Fibroblast of skin of abdomen (primary cell): Measurements from ENCODE around the gene STX12.
A peak's percentile ranks its signal among the peaks of the same experiment; 100 is the strongest.
"Not testable (repeated sequence)": the region's sequence is repeated elsewhere in the genome, so short reads cannot be mapped to it uniquely, and the experiment has no call there.

Experiments used
- DNase-seq: peaks from one replicate; pipeline ENCODE4 v3.0.0-alpha.2; 2013

Gene STX12

GRCh38 chr1:27868932-27869718 is 96.1 kb downstream of the STX12 start:
- DNase-seq = no peak

DNA sequence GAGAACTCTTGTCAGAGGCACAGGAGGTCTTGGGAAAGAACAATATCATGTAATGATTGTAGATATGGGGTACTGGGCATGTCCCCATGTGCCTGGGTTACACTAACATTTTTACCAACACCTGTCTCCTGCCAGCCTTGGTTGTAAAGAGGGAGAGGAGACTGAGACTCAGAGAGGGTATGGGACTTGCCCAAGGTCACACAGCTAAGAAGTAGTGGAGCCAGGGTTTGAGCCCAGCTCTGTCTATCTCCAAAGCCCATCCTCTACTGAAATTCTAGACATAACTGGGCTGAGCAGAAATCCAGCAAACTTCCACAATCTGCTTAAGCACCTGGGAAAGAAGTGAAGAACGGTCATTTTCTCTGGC is 96.7 kb downstream of the STX12 start:
- no peak for DNase-seq

DNA sequence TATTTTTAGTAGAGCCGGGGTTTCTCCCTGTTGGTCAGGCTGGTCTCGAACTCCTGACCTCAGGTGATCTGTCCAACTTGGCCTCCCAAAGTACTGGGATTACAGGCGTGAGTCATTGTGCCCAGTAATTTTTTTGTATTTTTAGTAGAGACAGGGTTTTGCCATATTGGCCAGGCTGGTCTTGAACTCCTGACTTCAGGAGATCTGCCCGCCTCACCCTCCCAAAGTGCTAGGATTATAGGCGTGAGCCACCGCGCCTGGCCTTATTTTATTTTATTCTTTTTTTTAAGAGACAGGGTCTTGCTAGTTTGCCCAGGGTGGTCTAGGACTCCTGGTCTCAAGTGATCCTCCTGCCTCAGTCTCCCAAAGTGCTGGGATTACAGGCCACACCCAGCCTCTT is 98.1 kb downstream of the STX12 start:
- not testable (repeated sequence) for DNase-seq

GRCh38 chr1:27872059-27872801 is 99.2 kb downstream of the STX12 start, which contains the start of gene THEMIS2:
TSS of gene THEMIS2 (plus strand) at chr1:27872544. CDS start at chr1:27872572, 28 bp downstream.
- DNase-seq = peak; percentile 40

- no peak for DNase-seq
These were observed 100.0 kb downstream of the STX12 start for GRCh38 chr1:27872802-27873551.

DNA sequence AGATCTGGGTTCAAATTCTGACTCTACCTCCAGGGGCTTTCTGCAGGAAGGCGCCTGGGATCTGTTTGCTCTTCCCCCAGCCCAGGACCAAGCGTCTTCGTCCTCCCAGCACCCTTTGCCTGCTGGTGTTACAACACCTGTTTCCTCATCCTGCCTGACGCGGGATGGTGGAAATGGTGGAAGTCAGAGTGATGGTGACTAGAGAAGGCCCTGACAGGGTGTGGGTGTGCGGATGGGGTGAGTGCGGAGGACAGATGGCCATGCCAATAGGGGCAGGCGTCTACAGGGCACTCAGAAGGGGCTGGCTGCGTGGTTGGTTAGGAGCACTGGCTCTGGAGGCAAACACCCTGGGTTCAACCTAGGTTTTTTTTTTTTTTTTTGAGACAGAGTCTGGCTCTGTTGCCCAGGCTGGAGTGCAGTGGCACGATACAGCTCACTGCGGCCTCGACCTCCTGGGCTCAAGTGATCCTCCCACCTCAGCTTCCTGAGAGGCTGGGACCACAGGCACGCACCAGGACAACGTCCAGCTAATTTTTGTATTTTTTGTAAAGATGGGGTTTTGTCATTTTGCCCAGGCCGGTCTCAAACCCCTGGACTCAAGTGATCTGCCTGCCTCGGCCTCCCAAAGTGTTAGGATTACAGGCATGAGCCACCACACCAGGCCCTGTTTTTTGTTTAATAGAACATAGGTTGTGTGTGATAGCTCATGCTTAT is 100.8 kb downstream of the STX12 start:
- DNase-seq = no peak
